ENCODE results near the gene NCKAP5L. TPM values are rescaled to one million over a fixed set of nuclear protein-coding genes. Genes with fewer than 3 reads are reported as not detected.

Gene NCKAP5L
- total RNA-seq, 2 donors from 2014 or later, result 21.2 to 24.1 TPM

GRCh38 chr12:49809381-49809905 is 18.8 kb downstream of the NCKAP5L start:
- H3K36me3 ChIP-seq (ENCODE audit: control insufficient read depth, insufficient read depth, low read length), result peaks cover 3% of the 10 kb centered on the region

GRCh38 chr12:49808686-49809380 is 19.4 kb downstream of the NCKAP5L start:
- Mint-ChIP-seq H3K4me1 (peaks cover 33% of the 10 kb centered on the region), H3K4me3 (no peak overlapping the region), H3K9me3 (no peaks in the 10 kb centered on the region), H3K27ac (no peak overlapping the region), H3K36me3 (ENCODE audit: low read depth) (peaks cover 16% of the 10 kb centered on the region), H3K27me3 (ENCODE audit: insufficient read depth) (no peaks in the 10 kb centered on the region)
- WGBS, 2 experiments (ENCODE audit: insufficient coverage in 1 of 2, insufficient read length in 1 of 2), result 58 to 79% methylated on average over 4 to 14 of the region's 14 CpGs
- TF ChIP-seq, protein P1, sequence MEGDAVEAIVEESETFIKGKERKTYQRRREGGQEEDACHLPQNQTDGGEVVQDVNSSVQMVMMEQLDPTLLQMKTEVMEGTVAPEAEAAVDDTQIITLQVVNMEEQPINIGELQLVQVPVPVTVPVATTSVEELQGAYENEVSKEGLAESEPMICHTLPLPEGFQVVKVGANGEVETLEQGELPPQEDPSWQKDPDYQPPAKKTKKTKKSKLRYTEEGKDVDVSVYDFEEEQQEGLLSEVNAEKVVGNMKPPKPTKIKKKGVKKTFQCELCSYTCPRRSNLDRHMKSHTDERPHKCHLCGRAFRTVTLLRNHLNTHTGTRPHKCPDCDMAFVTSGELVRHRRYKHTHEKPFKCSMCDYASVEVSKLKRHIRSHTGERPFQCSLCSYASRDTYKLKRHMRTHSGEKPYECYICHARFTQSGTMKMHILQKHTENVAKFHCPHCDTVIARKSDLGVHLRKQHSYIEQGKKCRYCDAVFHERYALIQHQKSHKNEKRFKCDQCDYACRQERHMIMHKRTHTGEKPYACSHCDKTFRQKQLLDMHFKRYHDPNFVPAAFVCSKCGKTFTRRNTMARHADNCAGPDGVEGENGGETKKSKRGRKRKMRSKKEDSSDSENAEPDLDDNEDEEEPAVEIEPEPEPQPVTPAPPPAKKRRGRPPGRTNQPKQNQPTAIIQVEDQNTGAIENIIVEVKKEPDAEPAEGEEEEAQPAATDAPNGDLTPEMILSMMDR (conservative IDR thresholded peaks at IDR 0.05), result no peak
- H3K27ac ChIP-seq (ENCODE audit: low read depth, low read length), result peak overlapping the region; percentile 98
- H3K4me1 ChIP-seq (ENCODE audit: control insufficient read depth, insufficient read depth, low read length), result peaks cover 3% of the 10 kb centered on the region
- no peaks in the 10 kb centered on the region for H3K9me3 ChIP-seq (ENCODE audit: control insufficient read depth, low read length)
- H3K9ac ChIP-seq (ENCODE audit: extremely low read depth, low read length, poor library complexity, severe bottlenecking), result no peak overlapping the region
- peak; percentile 55 for DNase-seq
- peaks cover 3% of the 10 kb centered on the region for H3K36me3 ChIP-seq (ENCODE audit: control insufficient read depth, insufficient read depth, low read length)
- H3K4me3 ChIP-seq (ENCODE audit: low read length), result no peak overlapping the region
- no peaks in the 10 kb centered on the region for H3K27me3 ChIP-seq (ENCODE audit: control insufficient read depth, insufficient read depth, low read length, poor library complexity, severe bottlenecking)

More at GRCh38 chr12:49809381-49809905, 18.8 kb downstream of the NCKAP5L start:
- no peak overlapping the region for H3K4me3 ChIP-seq (ENCODE audit: low read length)
- H3K4me1 Mint-ChIP-seq, result peaks cover 28% of the 10 kb centered on the region
- H3K36me3 Mint-ChIP-seq (ENCODE audit: low read depth), result peaks cover 17% of the 10 kb centered on the region
- no peaks in the 10 kb centered on the region for H3K9me3 ChIP-seq (ENCODE audit: control insufficient read depth, low read length)
- no peaks in the 10 kb centered on the region for H3K27me3 Mint-ChIP-seq (ENCODE audit: insufficient read depth)
- peak overlapping the region; percentile 98 for H3K27ac ChIP-seq (ENCODE audit: low read depth, low read length)
- TF ChIP-seq, protein P1 (conservative IDR thresholded peaks at IDR 0.05), result no peak
- WGBS, 2 experiments (ENCODE audit: insufficient coverage in 1 of 2, insufficient read length in 1 of 2), result 90% methylated on average over 4 of the region's 4 CpGs; no CpG with 5 or more reads in 1 of the 2 experiments
- DNase-seq, result peak; percentile 63
- peak overlapping the region; percentile 85 for H3K27ac Mint-ChIP-seq
- no peak overlapping the region for H3K4me3 Mint-ChIP-seq
- H3K9ac ChIP-seq (ENCODE audit: extremely low read depth, low read length, poor library complexity, severe bottlenecking), result no peak overlapping the region
- H3K27me3 ChIP-seq (ENCODE audit: control insufficient read depth, insufficient read depth, low read length, poor library complexity, severe bottlenecking), result no peaks in the 10 kb centered on the region
- H3K9me3 Mint-ChIP-seq, result no peaks in the 10 kb centered on the region
- no peaks in the 10 kb centered on the region for H3K4me1 ChIP-seq (ENCODE audit: control insufficient read depth, insufficient read depth, low read length)

DNA sequence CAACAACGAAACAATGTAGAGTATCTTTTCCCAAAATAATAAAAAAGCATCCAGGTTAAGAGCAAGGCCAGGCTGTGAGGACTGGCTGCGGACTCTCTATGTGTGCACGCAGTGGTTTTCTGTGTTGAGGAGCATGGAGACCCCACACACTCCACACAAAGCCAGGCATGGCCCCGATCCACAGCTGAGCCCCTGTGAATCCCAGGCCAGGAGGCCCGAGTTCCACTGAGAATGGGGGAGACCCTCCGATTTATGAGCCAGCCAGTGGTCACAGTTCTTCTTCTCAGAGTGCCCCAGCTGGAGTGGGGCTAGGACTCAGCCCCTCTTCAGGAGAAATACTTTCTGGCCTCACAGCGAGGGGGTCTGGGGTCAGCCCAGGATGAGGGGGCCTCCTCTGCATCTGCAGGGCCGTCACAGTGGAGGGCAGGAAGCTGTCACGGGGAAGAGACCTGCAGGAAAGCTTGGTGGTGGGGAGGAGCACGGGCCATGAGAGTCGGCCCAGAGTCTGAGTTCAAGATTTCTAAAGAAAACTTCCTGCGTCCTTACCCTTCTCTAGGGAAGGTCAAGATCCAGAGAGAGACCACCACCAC is 20.1 kb downstream of the NCKAP5L start:
- no peaks in the 10 kb centered on the region for H3K9me3 Mint-ChIP-seq
- peak overlapping the region; percentile 98 for H3K27ac ChIP-seq (ENCODE audit: low read depth, low read length)
- H3K4me1 ChIP-seq (ENCODE audit: control insufficient read depth, insufficient read depth, low read length), result peaks cover 9% of the 10 kb centered on the region
- H3K9me3 ChIP-seq (ENCODE audit: control insufficient read depth, low read length), result no peaks in the 10 kb centered on the region
- no peaks in the 10 kb centered on the region for H3K27me3 Mint-ChIP-seq (ENCODE audit: insufficient read depth)
- peaks cover 18% of the 10 kb centered on the region for H3K36me3 Mint-ChIP-seq (ENCODE audit: low read depth)
- H3K4me3 ChIP-seq (ENCODE audit: low read length), result no peak overlapping the region
- no peak overlapping the region for H3K9ac ChIP-seq (ENCODE audit: extremely low read depth, low read length, poor library complexity, severe bottlenecking)
- 90 to 91% methylated on average over 4 to 12 of the region's 12 CpGs for WGBS, 2 experiments (ENCODE audit: insufficient coverage in 1 of 2, insufficient read length in 1 of 2)
- H3K4me3 Mint-ChIP-seq, result no peak overlapping the region
- H3K36me3 ChIP-seq (ENCODE audit: control insufficient read depth, insufficient read depth, low read length), result peaks cover 6% of the 10 kb centered on the region
- no peak for DNase-seq
- peaks cover 36% of the 10 kb centered on the region for H3K4me1 Mint-ChIP-seq
- TF ChIP-seq, protein P1 (conservative IDR thresholded peaks at IDR 0.05), result no peak
- peak overlapping the region; percentile 17 for H3K27ac Mint-ChIP-seq
- H3K27me3 ChIP-seq (ENCODE audit: control insufficient read depth, insufficient read depth, low read length, poor library complexity, severe bottlenecking), result no peaks in the 10 kb centered on the region
